K562 (cell line): ENCODE measurements around the gene AGPAT3. TPM values are rescaled to one million over a fixed set of nuclear protein-coding genes. Genes with fewer than 3 reads are reported as not detected.

Experiments used
- ATF4 ChIP-seq: fragments of 450-650 bp; formaldehyde crosslinking; IDR thresholded peaks from 2 replicates; pipeline ENCODE4 v1.4.0; 2022; ENCODE audit warnings: mild to moderate bottlenecking, moderate library complexity
- CHD2 ChIP-seq: IDR thresholded peaks from 2 replicates; pipeline ENCODE4 v1.6.1; 2011; ENCODE audit warnings: low read depth, low read length
- EGR1 ChIP-seq: fragments of 450-650 bp; conservative IDR thresholded peaks from 2 replicates; pipeline ENCODE4 v1.6.1; 2017; ENCODE audit warnings: mild to moderate bottlenecking
- EP300 ChIP-seq: IDR thresholded peaks from 2 replicates; pipeline ENCODE4 v1.6.1; 2012; ENCODE audit warnings: low read length, improper control_type of control experiment
- HES1 ChIP-seq: fragments of 450-650 bp; IDR thresholded peaks from 2 replicates; pipeline ENCODE4 v1.6.1; 2016; ENCODE audit warnings: low read depth, mild to moderate bottlenecking, moderate library complexity
- HMG20A ChIP-seq: fragments of 450-650 bp; formaldehyde crosslinking; conservative IDR thresholded peaks from 2 replicates; pipeline ENCODE4 v1.4.0; 2020; ENCODE audit warnings: mild to moderate bottlenecking, mixed read lengths
- HNRNPH1 ChIP-seq: fragments of 200-400 bp; formaldehyde crosslinking; optimal IDR thresholded peaks from 2 replicates; pipeline ENCODE3; 2017; ENCODE audit warnings: low read depth, mild to moderate bottlenecking, low read length, moderate library complexity
- HSF4 ChIP-seq: fragments of 250-450 bp; sonication (Bioruptor Pico); IDR thresholded peaks from 2 replicates; pipeline ENCODE4 v2.1.2; 2022; ENCODE audit warnings: mild to moderate bottlenecking, moderate library complexity, borderline replicate concordance
- MAX ChIP-seq: sonication (generic); formaldehyde crosslinking; IDR thresholded peaks from 2 replicates; pipeline ENCODE4 v1.9.0; 2022; ENCODE audit warnings: mild to moderate bottlenecking, missing genetic modification reagents
- MTA1 ChIP-seq: fragments of 450-650 bp; IDR thresholded peaks from 2 replicates; pipeline ENCODE4 v1.6.1; 2017; ENCODE audit warnings: borderline replicate concordance
- NFE2L1 ChIP-seq: fragments of 450-650 bp; IDR thresholded peaks from 2 replicates; pipeline ENCODE4 v1.6.1; 2016; ENCODE audit warnings: missing genetic modification characterization, low read depth, mild to moderate bottlenecking, missing compliant biosample characterization, moderate library complexity, borderline replicate concordance
- REST ChIP-seq, 2 experiments: fragments of 450-650 bp; formaldehyde crosslinking in 1 of 2; IDR thresholded peaks; 2 replicates each; pipeline versions ENCODE4 v1.4.0 to v1.6.1; 2014 to 2020; ENCODE audit warnings: mild to moderate bottlenecking in 2 of 2, borderline replicate concordance in 1 of 2, low read depth in 1 of 2
- SP2 ChIP-seq: IDR thresholded peaks from 2 replicates; pipeline ENCODE4 v1.6.1; 2011; ENCODE audit warnings: mild to moderate bottlenecking, low read depth, low read length, moderate library complexity; ENCODE audit not compliant: poor library complexity, severe bottlenecking; ENCODE audit errors: extremely low read depth
- SRSF3 ChIP-seq: fragments of 200-400 bp; formaldehyde crosslinking; IDR thresholded peaks from 2 replicates; pipeline ENCODE4 v1.6.1; 2016; ENCODE audit warnings: mild to moderate bottlenecking, low read length, moderate library complexity; ENCODE audit not compliant: insufficient read depth
- TSC22D4 ChIP-seq: fragments of 450-650 bp; IDR thresholded peaks from 2 replicates; pipeline ENCODE4 v1.6.1; 2016; ENCODE audit warnings: missing genetic modification characterization, missing biosample characterization, control low read depth
- YY1 ChIP-seq, 3 experiments: IDR thresholded peaks; 2 replicates each; pipeline ENCODE4 v1.6.1; 2011; ENCODE audit warnings: low read length in 2 of 3, mild to moderate bottlenecking in 2 of 3, moderate library complexity in 2 of 3, borderline replicate concordance in 1 of 3, control low read depth in 1 of 3, low read depth in 1 of 3; ENCODE audit not compliant: insufficient read depth in 3 of 3, insufficient replicate concordance in 2 of 3, control insufficient read depth in 1 of 3, insufficient read length in 1 of 3; ENCODE audit errors: extremely low read depth in 1 of 3
- ZNF124 ChIP-seq: sonication (generic); formaldehyde crosslinking; IDR thresholded peaks from 2 replicates; pipeline ENCODE4 v1.8.1; 2022; ENCODE audit warnings: missing genetic modification reagents
- polyA plus RNA-seq, 8 experiments: library from polyadenylated mRNA; depleted of rRNA in 4 of 8; stranded (reverse) in 5 of 8; unstranded in 3 of 8; fragments of >200 nt; fragmentation: Nextera tagmentation in 2 of 8; fragmentation: Illumina TruSeq in 1 of 8; extraction: Ambion mirVana in 2 of 8; extraction: Trizol in 1 of 8; gene quantifications; 2 replicates each; pipeline versions ENCODE4 v1.2.1 to v1.2.3, GENCODE V29; 2011 to 2014; ENCODE audit warnings: inconsistent platforms in 1 of 8, missing spikeins in 1 of 8
- total RNA-seq, 7 experiments: library from RNA; depleted of rRNA in 6 of 7; stranded (reverse); fragments of >200 nt in 6 of 7; fragmentation: Illumina TruSeq in 2 of 7; extraction: Trizol in 2 of 7; gene quantifications; 2 replicates each; pipeline versions ENCODE4 v1.2.1 to v1.2.3, GENCODE V29; 2011 to 2021; ENCODE audit warnings: low replicate concordance in 1 of 7

Gene AGPAT3
- total and polyA plus RNA-seq, 9 of the 15 experiments (the other 6 are each of a cell fraction or from before 2014, with no cell fraction given): 1.5 to 88.4 (median 35.7) TPM

GRCh38 chr21:43937051-43937832, 72.2 kb downstream of the AGPAT3 start (continued):
- TF ChIP-seq HMG20A (CRISPR knock-in tag): no peak
- TF ChIP-seq SRSF3: no peak
- no peak for TF ChIP-seq SP2
- TF ChIP-seq MTA1: no peak
- TF ChIP-seq REST (IDR thresholded peaks at IDR 0.05; ENCODE audit: borderline replicate concordance): no peak
- no peak for TF ChIP-seq REST (CRISPR knock-in tag; IDR thresholded peaks at IDR 0.05; ENCODE audit: low read depth)
- TF ChIP-seq YY1 (IDR thresholded peaks at IDR 0.05; ENCODE audit: borderline replicate concordance in 1 of 3, control insufficient read depth in 1 of 3, extremely low read depth in 1 of 3, insufficient read depth in 3 of 3, insufficient read length in 1 of 3, insufficient replicate concordance in 2 of 3, low read depth in 1 of 3, low read length in 2 of 3): peak in 1 of 3 experiments; percentile 15
- no peak for TF ChIP-seq NFE2L1 (tag)
- no peak for TF ChIP-seq MAX (CRISPR knock-in tag)
- TF ChIP-seq HNRNPH1: no peak
- no peak; the same call in 1 of the 2 replicates for TF ChIP-seq EP300
- TF ChIP-seq TSC22D4: no peak
- no peak for TF ChIP-seq EGR1
- TF ChIP-seq CHD2: no peak
- no peak for TF ChIP-seq HSF4 (CRISPR knock-in tag)
- TF ChIP-seq ZNF124: no peak
- no peak for TF ChIP-seq ATF4 (CRISPR knock-in tag)
- no peak for TF ChIP-seq HES1
